Activated CD4-positive, alpha-beta T cell treated with anti-CD3 and anti-CD28 coated beads for 48 hours (primary cell): ENCODE results near the gene MAP2K6.
A peak's percentile ranks its signal among the peaks of the same experiment; 100 is the strongest.

ENCODE experiments used
- DNase-seq: peaks from one replicate; pipeline ENCODE4 v3.0.0-alpha.2; 2020

Gene MAP2K6

DNA sequence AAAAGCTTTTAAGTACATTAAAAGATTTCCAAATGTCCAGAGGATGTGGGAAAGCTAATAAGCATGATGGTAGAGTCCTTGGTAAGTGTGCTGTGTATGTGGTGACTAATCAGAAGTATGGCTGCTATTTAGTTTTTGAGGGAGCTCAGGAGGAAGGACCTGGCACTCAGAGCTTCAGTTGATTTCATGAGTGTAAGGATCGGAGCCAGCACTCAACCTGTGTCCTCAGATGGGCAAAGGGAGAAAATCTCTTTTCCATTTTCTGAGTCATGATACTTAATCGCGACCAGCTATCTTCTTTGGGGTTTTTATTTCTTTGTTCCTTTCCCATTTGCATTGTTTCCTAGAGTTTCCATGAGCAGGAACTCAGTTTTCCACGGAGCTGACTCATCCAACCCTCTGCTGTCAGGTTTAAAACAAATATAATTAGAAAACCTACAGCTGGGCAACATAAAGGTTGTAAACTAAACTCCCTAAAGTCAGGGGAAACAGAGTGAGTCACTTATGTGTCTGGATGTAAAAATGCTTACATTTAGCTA, 125.4 kb downstream of the MAP2K6 start:
- DNase-seq: no peak

DNA sequence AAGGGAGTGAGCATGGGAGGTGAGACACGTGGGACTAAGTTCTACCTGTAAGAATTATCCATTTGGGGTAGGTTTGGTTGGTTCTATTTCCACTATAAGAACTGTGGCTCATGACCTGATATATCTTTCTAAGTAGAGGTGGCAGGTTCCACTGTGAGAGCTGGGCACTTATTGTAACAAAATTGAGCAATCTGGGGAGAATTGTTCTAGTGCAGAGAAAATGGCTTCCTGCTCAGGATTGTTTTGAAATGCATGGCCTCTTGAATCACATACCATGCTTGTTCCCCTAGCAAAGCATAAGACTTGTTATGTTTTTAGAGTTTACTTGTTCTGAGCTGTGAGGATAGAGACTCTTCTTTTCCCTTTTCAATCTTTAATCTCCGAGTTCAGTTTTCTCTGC, 125.9 kb downstream of the MAP2K6 start:
- no peak for DNase-seq

DNA sequence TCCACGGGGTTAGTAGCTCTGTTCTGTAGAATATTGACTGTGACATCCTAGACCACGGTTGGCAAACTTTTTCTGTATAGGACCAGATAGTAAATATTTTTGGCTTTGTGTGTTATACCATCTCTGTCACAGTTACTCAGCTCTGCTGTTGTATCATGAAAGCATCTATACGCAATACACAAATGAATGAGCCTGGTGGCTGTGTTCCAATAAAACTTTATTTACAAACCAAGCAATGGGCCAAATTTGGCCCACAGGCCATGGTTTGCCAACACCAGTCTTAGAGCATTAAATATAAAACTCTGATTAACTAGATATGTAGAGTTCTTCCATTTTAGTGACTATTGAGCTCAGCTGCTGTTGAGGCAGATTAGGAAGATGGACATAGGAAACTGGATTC, 132.7 kb downstream of the MAP2K6 start:
- no peak for DNase-seq

DNA sequence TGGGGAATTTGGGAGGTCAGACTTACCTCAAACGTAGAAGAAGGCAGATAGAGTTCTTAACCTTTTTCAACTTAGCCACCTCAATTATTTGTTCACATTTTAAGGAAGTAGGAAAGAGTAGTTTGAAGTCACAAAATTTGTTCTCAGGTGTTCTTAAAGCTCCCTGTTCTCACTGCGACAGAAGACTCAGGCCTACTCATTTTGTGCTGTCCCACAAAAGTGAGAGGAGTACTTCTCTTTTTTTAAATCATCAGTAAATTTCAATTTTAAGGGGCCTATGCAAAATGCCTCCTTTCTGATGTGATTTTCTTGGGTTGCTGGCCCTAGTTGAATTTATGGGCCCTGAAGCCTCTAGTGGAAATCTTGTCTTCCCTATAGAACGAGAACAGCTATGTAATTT, 133.4 kb downstream of the MAP2K6 start:
- no peak for DNase-seq

DNA sequence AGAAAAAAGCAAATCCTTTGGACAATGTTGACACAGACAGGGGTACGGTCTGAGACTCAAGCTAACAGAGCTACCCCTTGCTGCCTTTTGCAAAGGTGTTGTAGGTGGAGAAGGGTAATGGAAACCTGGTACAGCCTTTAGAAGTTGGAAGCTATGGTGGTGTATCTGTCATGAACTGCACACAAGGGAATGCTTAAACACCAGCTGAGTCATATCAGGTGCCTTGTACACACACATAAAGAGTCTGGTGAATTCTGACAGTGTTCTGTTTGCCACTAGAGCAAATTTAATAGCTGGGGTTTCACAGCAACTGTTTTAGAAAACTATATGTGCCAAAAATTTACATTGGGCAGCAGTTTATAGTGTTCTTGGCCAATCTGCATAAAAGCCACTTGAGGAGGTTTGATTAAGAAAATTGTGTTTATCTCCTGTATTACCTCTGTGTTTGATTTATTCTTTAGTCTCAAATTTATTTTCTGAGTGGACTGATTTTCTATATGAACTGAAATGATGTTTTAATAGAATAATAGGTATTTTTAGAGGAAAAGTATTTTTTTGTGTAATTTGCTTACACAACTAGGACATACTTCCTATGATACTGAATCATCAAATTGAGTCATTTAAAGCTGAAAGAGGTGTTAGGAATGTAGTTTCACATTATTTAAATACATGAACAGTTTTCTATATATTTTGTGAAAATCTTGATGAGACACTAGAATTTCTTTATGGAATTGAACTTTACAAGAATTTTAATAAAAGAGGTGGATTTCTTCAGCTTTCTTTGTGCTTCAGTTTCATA, 136.9 kb downstream of the MAP2K6 start:
- no peak for DNase-seq

DNA sequence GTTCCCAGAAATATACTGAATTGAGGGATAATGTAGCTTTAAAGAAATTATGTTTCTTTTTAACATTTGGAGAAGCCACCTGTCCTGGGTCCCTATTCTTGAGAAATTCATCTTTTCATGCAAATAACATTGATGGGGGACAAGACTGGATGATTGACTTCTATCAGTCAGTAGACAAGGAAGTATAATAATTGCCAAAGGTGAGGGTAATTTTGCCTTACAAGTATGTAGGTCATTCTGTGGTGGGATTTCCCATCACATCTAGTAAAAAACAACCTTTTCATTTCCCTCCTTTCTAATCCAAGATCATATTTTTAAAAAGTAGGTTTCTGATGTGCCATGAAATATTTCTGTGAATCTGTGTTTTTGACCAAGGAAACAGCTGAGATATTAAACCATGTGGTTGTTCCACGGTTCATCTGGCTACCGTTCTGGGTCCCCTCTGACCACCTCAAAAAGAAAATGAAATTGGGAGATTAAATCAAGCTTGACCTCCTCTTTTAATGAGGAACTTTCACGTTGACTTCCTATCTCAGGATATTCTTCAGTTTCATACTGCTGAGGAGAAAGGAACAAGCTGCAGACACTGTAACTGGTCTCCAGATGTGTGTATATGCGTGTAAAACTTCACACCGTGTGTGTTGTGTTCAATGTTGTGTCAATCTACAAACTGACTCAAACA, 138.6 kb downstream of the MAP2K6 start:
- DNase-seq: no peak

DNA sequence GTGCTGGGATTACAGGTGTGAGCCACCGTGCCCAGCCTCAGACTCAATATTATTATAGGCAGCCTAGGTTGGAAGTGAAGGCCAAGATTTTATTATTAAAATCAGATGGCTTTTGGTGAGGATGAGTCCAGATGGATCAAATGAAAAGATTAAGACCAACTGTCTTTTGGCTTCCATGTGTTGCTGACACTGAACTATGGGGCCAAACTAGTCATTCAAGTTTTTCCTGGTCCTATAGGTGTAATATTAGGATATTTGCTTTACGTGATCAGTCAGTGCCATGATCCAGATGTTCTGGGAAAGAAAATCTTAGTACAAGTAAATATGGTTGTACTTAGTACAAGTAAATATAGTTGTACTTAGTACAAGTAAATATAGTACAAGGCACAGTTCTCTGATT, 140.6 kb downstream of the MAP2K6 start:
- no peak for DNase-seq

DNA sequence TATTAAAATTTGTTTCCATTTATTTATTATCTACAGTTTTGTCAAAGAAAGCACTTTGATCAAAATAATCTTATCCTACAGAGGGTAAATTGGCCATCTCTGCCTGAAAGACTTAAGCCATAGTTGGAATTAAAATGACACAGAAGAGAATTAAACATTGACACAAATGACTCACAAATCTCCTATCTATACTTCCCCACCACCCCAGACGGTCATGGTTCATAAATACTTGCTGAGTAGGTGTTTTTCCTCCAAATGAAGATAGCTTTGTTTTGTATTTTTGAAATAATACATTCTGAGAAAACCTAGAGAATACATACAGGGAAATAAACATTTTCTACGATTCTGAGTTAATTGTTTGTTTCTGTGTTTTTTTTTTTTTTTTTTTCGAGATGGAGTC, 142.8 kb downstream of the MAP2K6 start:
- no peak for DNase-seq

DNA sequence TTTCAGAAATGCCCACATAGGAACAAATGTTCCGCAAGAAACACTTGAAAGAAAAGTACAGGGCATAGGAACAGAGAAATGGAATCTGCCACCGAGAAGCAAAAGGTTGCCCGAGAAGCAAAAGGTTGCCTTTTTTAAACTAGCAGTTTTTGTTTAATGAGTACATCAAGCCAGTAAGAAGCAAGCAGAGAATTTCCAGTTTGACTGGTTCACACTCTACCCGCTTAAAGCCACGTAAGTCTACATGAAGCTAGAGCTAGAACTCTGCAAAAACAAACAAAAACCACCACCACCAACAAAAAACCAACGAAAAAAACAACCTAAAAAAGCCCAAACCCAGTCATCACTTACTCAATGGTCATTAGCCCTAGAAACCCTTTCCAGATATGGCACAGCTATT, 144.3 kb downstream of the MAP2K6 start:
- no peak for DNase-seq

DNA sequence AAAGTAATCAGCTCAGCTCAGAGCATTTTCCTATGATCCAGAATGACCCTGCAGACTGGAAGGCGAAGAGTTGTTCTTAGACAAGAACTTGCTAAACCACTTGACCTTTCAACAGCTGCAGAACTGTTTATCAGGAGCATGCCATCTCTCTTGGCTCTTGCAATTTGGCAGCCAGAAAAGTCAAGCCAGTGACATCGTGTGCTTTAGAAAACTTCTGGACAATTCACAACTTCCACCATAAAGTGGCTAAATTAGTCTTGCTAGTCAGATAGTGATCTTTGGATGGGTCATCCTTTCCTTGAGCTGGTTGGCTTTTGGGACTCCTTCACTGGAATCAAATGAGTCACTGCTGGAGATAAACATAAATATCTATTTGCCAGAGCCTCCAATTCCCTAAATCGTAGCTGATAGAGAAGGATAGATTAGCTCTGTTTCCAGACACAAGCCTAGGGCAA, 146.5 kb downstream of the MAP2K6 start:
- DNase-seq: no peak

DNA sequence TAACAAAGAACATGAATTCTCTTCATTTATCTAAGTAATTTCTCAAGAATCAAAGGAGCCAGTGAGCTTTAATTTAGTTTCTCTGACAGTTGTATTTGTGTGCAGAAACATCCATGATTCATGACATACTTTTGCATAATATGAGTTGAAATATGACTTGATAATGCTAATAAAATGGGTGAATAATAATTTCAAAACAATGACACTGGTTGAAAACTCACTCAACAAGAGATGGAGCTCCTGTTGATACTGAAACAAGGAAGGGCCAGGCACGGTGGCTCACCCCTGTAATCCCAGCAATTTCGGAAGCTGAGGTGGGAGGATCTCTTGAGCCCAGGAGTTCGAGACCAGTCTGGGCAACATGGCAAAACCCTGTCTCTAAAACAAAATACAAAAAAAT, 147.0 kb downstream of the MAP2K6 start:
- no peak for DNase-seq

DNA sequence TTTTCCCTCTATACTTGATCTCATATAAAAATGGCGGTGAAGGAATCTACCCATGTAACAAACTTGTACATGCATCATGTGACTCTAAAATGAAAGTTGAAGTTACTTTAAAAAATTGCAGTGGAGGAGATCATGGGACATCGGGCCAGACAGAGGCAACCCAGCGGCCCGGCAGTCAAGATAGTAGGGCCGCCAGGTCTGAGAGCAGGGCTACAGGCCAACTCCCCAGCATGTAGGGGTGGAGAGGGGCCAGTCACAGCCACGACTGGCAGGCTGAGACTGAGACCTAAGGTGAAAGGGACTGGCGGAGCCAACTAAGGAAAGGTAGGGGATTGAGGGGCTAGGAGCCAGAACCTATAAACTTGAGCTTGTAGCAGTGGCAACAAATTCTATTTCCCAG, 150.9 kb downstream of the MAP2K6 start:
- no peak for DNase-seq

DNA sequence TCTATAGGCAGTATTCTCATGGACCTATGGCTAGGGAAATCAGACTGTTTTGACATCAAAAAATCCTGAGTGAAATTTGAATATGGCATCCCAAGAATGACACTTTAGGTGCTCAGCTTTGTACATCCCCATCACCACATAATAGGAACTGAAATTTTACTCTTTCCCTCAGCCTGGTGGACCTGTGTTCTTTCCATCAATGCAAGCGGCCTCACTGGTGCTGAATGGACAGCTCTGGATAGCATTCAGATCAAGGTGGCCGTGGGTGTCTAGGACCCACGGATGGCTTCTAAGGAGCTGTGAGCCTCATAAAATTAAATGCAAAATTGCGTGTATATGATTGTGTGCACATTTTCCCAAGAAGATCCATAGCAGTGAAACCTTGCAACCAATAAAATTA, 152.6 kb downstream of the MAP2K6 start:
- DNase-seq: no peak

DNA sequence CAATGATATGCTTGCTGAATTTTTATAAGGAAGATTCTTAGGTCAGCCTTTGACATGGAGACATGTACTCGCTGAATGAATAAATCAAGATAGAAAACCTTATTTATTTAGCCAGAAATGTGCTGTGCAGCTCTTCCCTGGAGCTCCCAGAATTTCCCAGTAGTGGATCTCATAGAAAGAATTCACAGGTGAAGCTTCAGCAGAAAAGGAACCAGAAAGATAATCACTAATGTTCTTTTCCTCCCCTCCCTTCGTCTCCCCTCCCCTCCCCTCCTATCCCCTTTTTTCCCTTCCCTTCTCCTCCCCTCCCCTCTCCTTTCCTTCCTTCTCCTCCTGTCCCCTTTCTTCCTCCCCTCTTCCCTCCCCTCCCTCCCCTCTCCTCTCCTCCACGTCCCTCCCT, 158.2 kb downstream of the MAP2K6 start:
- no peak for DNase-seq

DNA sequence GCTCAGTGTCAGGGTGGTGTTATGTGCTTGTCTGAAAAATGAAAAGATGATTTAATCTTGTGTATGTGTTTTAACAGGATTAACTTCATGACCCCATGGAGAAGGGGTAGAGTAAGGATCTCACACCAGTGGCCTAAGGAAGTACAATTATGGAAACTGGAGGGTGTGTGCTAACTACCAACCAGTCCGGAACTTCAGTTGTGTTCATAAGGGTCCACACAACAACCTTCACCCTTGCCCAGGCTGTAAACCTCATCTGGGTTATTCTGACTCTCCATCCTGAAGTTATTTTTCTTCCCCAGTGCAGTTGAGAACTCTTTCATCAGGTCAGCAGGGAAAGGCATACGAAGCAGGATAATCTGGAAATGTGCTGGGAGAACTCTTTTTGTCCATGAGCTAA, 158.9 kb downstream of the MAP2K6 start:
- no peak for DNase-seq

DNA sequence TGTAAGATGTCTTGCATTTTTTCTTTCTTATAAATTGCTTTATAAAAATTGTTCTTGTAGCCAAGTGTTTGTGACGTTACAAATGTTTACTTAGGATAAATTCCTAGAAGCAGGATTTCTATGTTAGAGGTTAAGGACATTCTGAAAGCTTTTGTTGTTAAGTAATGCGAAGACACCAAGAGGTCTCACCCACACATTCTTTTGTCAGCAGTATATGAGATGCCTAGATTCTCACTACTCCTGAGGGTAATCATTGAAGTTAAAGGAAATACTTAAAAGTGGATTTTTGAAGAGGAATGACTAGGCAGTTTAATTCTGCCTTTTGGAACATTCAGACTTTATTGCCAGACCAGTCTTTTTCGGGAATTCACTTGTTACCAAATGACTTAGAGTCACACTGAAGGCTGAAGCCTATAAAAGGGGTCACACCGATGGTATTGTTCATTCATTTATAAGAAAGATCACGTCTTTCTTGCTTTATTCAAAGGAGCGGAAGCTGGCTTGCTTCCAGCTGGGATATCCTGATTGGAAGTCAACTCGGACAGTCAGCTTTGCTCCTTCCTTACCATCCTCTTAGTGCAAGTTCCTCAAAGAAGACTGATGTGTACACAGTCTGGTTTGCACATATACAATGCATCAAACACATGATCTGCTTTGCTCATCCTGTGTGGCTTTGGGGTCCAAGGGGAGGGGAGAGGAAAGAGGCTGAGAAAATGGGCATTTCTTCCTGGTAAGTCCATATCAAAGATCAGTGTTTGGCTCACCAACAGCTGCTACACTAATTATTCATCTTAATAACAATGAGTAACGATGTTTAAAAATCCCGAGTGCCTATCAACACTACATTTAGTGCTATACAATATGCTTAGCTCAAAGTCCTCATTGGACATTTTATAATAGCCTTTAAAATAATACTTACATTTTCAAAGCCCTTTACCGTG, 160.0 kb downstream of the MAP2K6 start:
- DNase-seq: no peak

DNA sequence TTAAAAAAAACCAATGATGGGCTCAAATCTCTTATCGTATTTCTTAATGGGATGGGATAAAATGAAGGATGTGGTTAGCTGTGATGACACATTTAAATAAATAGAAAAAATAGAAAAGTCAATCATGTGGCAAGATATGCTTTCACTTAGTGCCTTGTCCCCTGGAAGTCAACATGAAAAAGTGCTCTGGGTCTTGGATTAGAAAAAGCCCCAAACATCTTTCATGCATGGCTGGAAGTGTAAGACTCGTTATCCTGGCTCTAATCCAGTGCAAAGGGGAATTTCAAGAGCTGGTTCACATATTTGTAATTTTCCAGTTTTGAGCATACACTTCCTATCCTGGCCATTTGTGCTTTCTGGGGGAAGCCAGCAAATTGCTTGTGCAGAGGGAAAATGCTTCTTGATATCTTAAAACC, 160.9 kb downstream of the MAP2K6 start:
- DNase-seq: no peak

DNA sequence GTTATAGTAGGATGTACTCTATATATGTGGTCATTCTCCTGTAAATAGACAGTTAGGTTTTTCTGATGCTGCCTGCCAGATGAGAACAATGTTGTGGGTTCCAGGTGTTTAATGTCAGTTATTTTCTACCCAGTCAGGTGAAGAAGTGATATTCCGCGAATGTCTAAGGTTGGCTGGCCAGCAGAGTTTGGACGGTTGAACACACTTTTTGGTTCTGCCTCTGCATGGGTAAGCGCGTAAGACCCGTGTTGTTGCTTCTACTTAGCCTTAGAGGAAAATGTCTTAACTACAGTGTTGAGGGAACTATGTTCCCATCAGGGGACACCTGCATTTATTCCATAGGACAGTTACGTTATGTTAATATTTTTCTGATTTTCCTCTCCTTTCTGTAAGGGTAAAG, 162.6 kb downstream of the MAP2K6 start:
- no peak for DNase-seq

DNA sequence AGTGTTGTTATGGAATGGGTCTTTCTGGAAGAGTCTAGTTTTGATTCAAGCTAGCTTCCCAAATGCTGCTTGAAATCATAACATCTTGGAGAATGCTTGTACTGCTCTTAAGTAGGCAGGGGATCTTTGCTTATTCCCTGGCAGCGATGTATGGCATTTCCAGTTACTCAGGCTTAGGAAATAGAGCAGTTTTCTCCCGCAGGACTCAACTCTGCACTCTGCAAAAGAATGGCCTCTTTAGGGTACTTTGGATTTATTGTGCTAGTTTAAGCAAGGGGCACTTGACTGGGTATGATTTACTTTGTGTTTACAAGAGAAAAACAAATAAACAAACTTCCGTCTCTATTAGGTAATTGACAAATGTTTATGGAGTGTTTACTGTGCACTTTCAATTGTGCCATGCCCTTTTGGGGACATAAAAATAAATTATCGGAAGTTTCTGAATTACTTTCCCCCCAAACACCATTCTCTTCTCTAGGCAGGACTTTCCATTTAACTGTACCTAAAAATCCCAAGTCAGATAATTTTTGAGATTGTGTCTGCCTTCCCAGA, 164.0 kb downstream of the MAP2K6 start:
- no peak for DNase-seq

DNA sequence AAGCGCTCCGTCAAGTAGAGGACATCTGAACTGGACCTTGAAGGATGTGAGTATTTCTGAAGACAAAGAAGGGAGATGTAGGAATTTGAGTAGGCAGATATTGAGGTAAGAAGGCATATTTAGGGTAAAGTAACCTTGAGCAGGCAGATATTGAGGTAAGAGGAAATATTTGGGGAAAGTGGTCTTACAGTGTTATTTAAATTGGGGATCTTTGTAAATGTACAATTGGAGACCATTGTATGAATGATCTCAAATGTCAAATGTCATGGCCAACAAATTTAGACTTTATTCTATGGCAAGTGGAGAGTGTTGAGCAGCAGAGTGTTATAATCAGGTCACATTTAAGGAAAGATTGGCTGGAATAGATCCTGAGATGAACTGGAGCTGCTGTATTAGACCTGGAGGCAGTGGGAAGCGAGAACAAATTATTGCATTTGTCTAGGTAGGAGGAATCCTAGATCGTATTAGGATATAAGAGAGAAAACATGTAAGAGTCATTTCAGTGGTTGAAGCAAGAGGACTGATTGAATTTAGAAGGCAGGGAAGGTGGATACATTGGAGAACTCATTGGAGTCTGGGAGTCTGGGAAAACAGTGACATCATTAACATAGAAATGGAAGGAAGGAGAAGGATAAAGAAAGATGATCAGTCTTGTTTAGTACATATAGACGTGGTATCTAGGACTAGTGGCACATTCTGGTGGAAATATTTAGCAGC, 165.6 kb downstream of the MAP2K6 start:
- DNase-seq: no peak

DNA sequence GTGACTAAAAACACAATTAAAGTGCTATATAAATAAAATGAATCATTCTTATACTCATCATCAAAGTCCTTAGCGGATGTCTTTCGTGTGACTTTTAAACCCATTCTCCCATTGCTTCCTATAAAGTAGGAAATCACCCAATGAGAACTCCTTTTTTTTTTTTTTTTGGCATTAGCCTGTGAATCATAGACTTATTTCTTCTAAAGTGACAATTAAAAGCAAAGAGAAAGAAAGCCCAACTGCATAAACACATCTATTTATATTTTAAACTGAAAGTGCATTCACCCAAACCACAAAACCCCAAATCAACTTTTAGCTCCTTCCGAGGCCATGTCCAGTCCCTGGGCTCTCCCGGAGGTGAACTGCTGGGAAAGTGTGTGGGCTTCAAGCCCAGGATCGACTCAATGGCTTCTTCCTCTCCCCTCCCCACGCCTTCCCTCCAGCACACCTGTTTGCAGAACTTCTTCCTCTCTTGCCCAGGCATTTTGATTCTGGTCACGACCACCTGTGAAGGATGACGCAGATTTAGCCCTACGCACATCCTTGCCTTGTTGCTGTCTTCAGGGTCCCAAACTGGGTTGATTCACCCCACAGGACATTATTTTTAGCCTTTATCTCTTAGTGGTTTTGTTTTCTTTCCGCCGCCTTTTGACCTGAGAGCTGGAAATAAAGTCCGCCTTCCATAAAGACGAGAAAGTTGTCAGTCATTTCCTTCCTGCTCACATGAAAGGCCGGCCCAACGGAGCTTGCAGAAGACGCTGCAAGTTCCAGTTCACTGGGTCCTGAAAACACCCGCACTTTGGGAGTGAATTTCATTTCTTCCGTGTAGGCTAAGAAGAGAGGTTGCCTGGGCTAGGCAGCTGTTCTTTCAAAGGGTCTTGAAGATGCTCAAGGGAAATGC, 166.8 kb downstream of the MAP2K6 start:
- peak; percentile 6 for DNase-seq
